Stimulated activated CD4-positive, alpha-beta T cell treated with anti-CD3 and anti-CD28 coated beads, Interleukin-1b, Interleukin-23, amount 100 ng/mL, for 24 hours (primary cell): ENCODE data around the gene AFAP1L2.

Source experiments
- DNase-seq, 4 experiments: peaks; one replicate each; pipeline ENCODE4 v3.0.0-alpha.2; 2020; ENCODE audit warnings: low read depth in 4 of 4, low spot score in 1 of 4

AFAP1L2 gene, protein sequence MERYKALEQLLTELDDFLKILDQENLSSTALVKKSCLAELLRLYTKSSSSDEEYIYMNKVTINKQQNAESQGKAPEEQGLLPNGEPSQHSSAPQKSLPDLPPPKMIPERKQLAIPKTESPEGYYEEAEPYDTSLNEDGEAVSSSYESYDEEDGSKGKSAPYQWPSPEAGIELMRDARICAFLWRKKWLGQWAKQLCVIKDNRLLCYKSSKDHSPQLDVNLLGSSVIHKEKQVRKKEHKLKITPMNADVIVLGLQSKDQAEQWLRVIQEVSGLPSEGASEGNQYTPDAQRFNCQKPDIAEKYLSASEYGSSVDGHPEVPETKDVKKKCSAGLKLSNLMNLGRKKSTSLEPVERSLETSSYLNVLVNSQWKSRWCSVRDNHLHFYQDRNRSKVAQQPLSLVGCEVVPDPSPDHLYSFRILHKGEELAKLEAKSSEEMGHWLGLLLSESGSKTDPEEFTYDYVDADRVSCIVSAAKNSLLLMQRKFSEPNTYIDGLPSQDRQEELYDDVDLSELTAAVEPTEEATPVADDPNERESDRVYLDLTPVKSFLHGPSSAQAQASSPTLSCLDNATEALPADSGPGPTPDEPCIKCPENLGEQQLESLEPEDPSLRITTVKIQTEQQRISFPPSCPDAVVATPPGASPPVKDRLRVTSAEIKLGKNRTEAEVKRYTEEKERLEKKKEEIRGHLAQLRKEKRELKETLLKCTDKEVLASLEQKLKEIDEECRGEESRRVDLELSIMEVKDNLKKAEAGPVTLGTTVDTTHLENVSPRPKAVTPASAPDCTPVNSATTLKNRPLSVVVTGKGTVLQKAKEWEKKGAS

DNA sequence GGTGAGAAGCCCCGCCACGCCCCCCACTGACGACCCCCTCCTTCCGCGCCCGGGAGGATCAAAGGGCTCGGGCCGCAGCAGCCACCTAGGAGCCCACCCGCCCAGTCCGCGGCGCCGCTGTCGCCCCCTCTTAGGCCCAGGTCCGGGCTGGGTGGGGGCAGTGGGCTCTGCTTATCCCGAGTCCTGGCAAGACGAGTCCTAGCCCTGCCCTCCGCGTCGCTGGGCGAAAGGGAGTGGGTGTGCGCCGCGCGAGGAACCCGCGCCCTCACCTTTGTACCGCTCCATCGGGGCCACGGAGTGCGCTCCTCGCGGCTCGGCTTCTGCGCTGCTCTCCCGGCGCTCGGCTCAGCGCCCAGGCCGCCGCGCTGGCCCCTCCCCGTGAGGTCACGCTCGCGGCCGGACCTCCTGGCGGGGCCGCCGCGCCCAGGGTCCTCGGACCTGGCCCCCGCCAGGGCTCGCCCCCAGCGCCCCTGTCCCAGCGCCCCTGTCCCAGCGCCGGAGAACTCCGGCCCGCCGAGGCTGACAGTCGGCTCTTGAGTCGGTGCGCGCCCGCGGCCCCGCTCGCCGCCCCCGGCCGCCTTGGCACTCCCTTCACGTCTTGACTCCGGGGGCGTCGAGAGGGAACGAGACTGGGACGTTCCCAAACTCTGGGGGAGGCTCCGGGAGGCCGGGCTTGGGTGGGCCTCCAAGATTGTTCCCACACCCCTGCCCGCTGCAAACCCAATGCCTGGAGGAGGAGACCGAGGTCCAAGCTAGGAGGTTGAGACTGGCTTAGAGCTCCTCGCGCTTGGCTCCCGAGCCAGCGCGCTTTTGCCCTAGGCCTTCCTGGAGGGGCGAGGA is at the start of gene AFAP1L2:
TSS of gene AFAP1L2 (minus strand) at position 332 of the 840 bp plus-strand sequence. CDS start at position 285, 47 bp downstream.
- DNase-seq, result no peak

- no peak for DNase-seq
Measured at GRCh38 chr10:114453576-114453975, 49.3 kb upstream of the AFAP1L2 start.

DNA sequence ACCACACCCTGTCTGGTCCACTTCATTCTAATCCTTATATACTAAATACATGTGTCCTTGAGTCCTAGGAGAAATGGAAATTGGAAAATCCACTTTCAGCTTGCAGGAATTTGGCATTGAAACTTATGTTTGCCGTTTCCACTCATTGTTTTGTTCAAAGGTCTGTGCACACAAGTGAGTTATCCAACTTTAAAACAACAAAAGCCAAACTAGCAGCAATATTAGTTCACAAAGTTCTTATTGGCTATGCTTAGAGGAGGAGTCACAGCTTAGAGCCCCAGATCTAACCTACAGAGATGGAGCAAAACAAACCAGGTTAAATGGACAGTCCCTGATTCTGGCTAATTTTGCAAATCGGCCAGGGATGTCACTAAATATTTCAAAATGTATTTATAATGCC is 44.6 kb upstream of the AFAP1L2 start:
- DNase-seq, result no peak

DNA sequence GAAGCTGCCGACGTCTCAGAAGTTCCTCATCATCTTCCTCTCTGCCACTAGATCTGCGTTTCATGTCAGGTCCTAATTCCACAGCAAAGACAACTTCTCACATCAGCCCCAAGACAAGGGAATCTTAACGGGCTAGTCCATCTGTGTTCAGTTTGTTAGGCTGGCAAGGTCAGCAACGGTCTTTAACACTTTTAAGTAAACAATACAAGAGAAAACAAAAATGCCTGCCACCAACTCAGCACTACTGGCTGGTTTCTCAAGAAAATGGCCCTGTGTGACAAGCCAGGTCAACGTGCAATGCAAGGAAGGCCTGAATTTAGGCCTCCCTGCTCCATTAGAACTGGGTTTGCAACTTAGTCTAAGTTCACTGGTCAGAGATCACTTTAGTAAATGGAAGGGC is 41.0 kb upstream of the AFAP1L2 start:
- no peak for DNase-seq

- DNase-seq, result no peak
Measured at GRCh38 chr10:114444819-114445218, 40.5 kb upstream of the AFAP1L2 start.

- DNase-seq, result no peak
Measured at GRCh38 chr10:114442091-114442630, 37.9 kb upstream of the AFAP1L2 start.

GRCh38 chr10:114441107-114441506 is 36.8 kb upstream of the AFAP1L2 start:
- DNase-seq, result no peak

- DNase-seq, result no peak
Measured at GRCh38 chr10:114437473-114438292, 33.4 kb upstream of the AFAP1L2 start.

DNA sequence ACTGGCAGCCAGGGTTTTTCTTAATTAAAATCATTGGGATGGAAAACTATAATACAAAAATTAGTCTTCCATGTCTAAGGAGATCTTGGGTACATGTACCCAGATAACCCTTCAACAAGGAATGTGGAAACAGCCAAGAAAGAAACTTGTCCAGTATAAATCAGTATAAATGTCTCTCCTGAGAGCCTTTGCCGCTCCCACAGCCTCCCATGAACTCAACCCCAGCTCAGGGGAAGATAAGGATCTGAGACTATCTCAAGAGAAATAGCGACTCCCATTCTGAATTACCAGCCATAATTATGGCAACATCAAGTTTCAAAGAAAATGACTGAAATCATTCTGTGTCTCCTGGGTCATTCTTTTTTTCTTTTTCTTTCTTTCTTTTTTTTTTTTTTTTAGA is 32.6 kb upstream of the AFAP1L2 start:
- DNase-seq, result no peak

GRCh38 chr10:114432566-114433093 is 28.3 kb upstream of the AFAP1L2 start:
- no peak for DNase-seq

DNA sequence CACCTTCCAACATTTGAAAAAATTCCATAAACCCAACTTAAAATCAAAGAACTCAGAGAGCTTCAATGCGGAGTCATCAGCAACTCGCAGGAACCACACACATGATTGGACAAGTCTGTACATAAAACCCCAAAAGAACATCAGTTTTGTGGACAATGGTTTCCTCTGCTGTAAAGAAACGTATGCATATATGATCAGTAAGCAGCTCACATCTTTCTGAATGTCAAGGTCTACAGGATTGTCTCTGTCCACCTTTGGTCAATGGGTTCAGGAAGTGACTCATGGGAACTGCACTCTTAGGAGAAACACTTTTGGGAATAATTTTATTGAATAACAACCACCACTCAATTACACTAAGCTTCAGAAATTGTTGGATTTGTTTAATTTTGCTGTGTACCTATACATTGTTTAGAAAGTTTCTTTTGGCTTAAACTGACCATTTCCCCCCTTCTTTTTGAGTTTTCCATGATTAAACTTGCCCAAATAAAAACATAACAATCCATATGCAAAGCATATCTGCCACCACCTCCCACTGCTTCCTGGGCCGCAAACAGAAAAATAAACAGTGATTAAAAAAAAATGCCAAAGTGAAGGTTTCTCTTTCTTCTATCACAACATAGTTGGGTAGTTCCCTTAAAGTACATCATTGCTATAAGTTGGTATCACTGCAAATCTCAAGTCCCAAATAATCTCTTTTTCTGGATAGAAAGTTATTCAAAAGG is 27.3 kb upstream of the AFAP1L2 start:
- DNase-seq, result no peak

DNA sequence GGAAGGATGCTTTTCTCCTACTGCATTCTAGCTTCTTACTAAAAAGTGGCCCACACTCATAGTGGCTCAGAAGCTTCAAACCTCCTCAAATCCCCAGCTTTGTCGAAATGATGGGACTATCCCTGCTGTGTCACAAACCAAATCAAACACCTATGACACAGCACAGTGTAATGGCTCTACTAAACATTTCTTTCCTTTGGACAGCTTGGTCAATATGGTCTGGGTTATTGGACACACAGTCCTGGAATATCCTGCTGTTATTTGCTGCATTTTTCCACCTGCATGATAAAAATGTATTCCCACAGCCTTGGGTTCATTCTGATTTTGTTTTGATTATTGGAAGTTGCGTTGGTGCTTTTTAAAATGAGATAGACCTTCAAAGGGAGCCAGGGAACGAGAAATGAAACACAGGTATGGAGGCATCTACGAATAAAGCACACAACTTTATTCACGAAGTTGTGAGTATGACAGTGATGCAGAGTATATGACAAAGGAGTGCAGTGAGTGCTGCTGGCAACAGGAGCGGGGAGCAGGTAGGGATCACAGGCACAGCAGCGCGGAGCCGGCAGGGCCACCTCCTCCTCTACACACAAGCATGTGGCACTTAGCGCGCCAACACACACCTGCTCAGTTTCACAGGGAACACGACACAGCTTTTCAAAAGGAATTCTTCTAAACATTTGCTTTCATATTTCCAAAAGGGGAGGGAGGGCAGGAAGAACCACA is 26.5 kb upstream of the AFAP1L2 start:
- DNase-seq, result no peak

GRCh38 chr10:114429581-114430335 is 25.5 kb upstream of the AFAP1L2 start:
- DNase-seq, result no peak

GRCh38 chr10:114427124-114427852 is 23.0 kb upstream of the AFAP1L2 start:
- no peak for DNase-seq

DNA sequence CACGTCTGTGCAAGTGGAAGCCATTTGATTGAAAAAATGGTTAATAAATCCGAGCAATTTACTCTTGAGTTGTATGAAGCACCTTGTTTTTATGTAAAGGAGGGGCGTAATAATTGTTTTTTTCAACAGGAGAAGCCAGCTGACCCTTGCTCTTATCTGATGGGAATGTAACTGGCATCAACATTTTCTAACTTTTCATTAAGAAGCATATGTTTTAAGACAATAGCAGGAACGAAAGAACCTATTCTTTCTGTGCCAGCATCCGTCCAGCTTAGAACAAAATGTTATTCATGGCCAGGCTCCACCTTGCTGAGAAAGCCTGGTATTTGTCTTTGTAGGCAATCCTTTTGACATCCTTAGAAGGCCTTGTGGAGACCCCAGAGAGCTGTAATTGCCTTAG is 22.2 kb upstream of the AFAP1L2 start:
- no peak for DNase-seq

- no peak for DNase-seq
Measured at GRCh38 chr10:114420811-114421485, 16.6 kb upstream of the AFAP1L2 start.

DNA sequence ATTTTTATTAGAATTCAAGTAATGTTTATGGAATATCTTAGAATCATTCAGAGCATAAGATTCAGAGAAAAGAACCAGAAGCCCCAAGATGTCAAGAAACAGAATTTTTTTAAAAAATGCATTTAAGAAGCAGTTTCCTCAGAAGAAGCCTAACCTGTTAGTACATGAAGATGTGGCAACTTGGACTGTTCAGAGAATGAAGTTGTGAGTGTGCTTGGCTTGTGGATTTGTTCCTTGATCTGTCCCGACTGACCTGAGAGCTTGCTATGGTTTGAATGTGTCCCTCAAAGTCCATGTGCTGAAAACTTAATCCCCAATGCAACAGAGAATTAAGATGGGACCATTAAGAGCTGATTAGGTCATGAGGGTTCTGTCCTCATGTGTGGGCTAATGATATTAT is 13.8 kb upstream of the AFAP1L2 start:
- no peak for DNase-seq
